NCI-H2107 (cell line): ENCODE data around the gene ASB10.

Source experiments
- DNase-seq: peaks from one replicate; lab custom pipeline; 2025; lab: John Stamatoyannopoulos, UW

Gene ASB10

DNA sequence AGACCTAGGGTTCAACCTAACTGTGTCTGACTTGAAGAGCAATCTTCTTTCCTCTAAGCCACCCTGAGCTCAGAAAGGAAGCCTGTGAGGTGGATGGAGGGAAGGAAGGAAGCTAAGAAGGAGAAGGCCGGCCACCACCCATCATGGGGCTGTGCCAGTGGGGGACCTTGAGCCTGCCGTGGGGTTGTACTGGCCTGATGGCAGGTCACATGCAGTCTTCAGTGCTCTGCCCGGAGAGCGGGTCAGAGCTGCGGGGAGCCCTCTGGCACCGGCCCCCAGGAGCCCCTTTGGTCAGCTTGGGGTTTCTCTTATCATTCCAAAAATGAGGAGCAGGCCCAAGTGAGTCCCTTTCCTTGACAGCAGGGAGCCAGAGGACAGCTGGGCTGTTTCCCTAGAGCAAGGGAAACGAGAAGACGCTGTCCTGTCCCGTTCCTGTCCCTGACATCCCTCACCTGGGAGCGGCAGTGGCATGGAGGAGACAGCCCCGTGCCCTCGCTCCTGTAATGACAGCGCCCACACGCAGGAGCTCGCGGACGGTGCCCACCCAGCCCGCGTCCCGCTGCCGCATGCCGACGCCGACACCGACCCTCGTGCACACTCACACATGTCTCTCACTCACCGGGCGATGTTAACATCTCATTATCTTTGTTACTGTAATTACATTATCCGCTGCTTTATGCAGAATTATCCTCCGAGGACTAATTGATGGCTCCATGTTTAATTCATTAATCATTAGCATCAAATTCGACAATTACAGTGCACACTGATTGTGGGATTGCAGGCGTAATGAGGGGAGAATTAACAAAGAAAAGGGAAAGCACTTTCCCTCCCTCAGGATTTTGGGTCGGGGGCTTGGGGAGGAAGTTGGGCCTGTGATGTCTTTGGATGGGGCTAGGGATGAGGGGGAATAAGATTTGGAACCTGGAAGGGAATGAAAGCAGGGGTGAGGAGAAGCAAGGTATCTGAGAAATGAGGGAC is 50.9 kb downstream of the ASB10 start:
- no peak for DNase-seq

DNA sequence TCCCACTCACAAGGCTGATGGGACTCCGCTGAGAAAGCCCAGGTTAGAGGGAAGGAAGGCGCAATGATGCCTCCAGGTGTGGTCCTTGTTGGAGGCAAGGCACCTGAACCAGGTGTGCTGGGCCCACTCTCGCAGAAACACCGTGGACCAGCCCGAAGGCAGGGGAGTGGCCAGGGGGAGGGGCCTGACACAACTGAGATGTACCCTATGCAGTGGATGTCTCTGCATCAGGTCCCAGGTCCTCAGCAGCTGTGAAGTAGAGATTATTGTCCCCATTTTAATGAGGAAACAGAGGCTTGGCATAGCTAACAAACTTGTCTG is 51.6 kb downstream of the ASB10 start:
- no peak for DNase-seq

DNA sequence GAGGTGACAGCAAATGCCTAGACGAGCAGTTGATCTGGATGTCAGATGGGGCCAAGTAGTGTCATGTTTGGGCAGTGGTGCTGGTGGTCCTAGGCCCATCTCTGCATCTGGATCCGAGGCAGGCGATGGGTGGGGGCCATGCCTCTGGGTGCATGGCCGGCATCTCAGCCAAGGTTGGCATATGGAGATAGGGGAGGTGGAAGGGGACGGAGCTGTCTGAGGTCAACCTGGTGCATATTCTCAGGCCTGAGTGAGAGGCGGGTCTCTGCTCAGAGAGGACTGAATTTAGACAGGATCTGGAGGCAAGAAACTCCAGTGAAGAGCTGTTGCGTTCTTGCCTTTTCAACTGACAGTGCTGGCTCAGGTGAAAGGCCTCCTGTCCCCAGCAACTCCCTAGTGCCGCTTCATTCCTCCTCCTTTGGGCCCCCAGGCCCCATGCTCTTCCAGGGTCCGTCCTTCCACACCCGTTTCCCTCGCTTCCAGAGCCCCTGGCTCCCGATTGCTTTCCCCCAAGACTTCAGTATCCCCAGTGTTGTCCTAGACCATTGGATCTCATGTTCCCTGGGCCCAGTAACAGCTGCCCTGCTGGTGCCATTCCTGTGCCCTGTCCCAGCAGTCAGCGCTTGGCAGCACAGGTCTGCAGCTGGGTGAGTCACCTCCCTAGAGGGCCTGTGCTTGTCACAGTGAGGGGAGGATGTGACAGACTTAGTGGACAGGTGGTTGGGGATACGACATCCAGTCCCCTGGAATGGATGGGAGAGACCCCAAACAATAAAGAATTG is 52.1 kb downstream of the ASB10 start:
- DNase-seq = no peak

DNA sequence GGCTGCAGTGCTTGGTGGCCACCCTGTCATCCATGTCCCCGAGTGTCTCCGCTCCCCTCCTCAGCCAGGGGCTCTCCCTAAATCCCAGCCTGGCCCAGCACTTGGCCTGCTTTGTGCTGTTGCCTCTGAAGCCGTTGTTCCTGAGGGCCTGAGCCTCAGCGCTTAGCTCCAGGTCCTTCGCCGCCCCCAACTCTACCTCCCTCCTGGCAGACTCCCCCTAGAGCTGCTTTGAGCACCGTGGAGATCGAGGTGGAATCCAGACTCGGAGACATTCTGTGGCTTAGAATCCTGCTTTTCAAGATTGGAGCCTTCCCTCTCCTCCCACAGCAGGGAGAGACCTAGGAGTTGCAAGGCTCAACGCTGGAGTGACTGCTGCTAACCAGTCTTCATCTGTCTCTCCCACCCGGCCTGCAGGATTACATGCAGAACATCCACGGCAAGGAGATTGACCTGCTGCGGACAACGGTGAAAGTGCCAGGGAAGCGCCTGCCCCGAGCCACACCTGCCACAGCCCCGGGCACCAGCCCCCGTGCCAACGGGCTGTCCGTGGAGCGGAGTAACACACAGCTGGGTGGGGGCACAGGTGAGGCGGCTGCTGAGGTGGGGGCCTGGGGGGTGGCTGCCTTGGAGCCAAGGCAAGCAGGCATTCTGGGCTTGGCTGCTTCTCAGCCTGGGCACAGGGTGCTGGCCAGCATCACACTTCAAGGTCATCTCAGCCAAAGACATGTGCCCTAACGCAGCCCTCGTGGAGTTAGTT is 52.9 kb downstream of the ASB10 start:
- no peak for DNase-seq

DNA sequence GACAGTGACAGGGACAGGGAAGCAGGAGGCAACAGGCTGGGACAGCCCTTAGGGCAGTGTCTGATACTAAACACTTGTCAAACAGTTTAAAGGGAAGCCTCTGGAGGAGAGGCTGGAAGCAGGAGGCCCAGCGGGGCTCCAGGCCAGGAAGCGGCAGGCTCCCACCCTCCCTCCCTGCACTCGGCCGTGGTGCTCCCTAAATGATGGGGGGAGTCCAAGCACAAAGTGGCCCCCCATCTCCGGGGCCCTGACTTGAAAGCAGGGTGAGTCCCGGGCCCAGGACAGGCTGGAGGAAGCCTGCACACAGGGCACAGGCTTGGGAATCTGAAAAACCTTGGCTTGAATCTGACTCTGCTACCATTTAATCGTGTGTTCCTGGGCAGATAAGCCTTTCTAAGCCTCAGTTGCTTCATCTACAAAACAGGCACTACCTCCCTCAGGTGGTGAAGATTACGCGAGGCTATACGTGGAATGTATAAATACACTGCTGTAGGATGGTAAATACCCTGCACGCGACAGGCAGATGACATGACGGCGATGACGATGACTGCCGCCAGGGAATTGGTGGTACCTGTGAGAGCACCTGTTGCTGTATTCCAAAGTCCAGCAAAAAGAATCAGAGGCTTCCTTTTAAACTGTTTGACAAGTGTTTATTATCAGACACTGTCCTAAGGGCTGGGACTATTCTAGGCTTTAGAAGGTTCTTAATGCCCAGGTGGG is 53.6 kb downstream of the ASB10 start:
- DNase-seq = no peak

DNA sequence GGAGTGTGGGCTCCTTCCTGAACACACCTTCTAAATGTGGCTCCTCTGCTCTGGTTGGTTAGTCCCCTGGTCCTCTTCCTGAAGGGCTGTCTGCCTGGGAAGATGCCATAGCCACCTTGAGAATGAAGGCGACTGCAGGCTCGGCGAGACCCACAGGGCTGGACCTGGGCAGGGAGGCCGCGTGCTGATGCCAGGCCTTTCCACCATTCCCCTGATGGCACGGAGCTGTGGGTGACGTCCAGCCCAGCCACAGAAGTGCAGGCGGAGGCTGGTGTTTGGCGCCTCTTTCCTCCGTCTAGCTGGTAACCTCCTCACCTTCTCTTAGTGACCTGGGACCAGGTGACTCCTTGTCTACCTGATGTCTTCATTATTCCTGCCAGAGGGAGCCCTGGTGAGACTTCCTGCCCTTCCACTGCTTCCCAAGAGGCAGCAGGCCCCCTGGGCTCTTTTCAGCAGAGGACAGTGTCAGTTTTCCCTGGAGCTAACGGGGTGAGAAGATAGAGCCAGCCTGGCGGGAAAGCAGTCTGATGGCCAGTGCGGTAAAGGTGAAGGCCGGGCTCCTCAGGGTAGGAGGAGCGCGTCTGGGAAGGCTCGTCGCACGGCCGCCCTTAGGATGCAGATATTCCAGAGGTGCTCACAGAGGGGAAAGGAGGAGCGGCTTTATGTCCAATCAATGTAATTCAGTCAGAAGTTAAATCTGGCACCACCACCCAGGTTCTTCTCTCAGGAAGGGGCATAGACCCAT is 54.4 kb downstream of the ASB10 start:
- no peak for DNase-seq

DNA sequence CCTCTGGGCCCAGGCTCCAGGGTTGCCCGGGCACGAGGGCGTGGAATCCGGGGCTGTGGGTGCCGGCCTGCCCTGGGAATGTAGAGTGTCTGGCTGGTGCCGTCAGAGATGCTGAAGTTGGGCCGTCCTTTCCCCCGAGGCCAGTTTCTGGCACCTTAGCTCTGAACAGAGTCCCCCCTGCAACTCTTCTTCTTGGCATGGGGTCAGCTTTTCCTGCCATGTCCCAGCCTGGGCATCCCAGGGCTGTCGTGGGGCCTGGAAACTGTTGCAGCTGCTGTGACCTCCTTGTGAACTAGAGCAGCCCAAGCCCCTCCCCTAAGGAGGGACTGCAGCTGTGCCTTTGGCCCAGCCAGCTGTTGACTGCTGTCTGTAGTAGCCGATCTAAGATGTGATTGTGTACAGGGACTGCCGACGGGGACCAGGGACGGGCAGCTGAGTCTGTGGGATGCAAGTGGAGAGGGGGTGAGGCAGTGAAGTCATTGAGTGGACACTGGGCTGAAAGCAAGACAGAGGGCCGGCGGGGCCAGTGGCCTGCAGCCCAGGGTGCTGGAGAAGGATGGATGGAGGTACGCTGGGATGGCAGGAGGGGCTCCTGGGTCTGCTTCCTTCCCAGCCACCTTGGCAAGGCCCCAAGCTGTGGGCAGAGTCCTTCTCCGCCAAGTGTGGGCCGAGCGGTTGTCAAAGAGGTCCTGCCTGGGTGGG is 55.3 kb downstream of the ASB10 start:
- no peak for DNase-seq

DNA sequence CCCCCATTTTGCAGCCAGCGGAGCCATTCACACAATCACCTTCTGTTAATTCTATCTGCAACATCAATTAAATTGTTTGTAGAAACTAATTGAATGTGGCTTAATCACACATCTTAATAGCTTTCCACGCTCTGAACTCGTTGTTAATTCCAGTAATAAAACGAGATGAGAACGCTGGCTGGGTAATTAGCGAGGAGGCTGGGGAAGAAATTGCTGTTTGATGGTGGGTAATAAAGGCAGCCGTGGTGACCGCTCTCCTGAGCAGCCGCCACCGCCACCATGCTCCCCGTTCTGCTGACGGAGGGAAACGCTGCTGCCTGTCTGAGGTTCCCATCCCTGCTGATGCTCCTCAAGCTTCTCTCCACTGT is 55.8 kb downstream of the ASB10 start:
- DNase-seq = no peak

DNA sequence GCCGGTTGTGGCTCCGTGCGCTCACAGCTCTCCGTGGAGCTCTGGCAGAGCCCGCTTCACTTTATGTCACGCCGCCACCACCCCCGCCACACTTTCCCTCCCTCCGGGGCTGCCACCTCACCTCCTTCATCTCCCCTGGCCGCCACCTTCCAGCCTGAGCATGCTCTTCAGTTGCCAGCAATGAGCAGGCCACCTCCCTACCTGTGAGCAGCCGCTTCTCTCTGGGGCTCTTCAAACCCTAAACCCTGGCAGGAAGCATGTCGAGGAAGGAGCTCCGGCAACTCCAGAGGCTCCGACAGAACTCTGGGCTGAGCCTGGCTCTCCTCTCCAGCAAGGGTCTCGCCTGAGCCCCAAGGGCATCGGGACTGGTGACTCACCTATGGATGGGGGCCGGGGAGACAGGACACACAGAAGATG is 56.3 kb downstream of the ASB10 start:
- no peak for DNase-seq

DNA sequence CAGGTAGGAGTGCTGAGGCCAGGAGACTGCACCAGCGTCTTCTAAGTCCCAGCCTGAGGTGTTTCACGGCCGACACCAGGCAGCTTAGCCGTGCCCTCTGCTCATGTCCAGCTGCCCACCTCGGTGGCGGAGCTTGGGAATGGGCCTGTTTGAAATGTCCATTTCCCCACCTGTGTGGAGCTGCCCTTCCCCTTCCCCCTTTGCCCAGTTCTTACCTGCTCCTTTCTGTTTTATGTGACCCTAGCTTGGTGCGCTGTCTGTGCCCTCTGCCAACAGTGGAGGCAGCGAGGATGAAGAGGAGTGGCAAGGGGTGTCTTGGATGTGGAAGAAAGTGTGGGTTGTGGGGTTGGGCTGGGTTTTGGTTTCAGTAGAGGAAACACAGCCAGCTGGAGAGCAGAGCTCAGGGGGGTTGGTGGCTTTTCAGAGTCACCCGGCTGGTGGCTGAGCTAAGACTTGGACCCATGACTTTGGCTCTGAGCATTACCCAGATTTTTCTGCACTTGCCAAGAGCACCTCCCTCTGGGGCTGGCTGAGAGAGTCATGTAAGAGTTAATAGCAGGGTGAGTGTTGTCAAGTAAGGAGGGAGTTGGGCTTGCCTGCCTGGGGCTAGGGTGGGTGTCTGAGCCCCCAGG is 57.0 kb downstream of the ASB10 start:
- no peak for DNase-seq

DNA sequence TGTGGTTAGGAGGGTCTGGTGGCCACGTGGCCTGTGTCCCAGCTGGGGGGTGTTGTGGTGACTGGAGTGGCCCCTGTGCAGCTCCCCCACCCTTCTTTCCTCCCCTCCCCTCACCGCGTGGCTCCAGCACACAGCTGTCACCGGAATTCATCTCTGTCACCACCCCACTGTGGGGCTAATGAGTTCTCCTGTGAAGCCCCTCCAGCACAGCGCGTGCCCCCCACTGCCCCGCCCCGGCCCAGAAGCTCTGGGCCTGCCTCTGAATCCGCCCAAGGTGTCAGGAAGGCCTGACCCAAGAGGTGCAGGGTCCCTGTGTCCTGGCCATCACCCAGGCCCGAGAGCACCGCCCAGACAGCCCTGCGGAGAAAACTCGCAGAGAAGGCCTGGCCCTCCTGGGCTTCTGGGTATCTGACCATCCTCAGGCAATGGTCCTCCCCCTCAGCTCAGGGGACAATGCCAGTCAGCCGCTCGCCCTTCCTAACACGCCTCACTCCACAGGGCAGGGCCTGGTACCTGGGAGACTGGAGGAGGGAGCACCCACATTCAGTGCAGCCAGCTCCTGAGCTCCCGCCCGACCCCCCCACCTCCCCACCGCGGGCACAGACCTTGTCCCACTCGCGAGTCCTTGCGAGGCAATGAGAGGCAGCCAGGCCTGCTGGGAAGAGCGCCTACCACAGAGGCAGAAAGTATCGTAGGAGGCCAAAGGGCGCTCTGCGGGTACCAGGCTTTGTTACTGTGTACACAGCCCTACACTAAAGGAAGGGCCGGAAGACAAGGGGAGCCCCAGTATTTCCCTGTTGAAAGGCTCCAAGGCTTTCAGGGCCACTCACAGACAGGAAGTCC is 57.7 kb downstream of the ASB10 start:
- no peak for DNase-seq

DNA sequence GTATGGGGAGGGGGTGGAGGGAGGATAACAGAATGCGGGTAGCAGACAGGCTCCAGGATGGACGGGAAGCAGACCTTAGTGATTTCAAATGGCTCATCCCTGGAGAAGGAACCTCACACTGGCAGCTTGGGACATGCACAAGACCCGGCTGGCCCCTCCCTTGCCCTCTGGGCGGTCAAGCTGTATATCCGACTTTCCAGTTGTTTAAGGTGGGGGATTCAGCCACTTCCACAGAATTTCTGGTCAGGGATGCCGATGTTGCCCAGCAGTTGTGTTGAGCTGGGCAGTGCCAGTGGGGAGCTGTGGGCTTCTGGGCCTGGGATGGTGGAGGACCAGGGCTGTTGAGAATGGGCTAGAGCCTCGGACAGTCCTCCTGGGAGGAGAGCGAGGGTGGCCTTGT is 58.3 kb downstream of the ASB10 start:
- no peak for DNase-seq

DNA sequence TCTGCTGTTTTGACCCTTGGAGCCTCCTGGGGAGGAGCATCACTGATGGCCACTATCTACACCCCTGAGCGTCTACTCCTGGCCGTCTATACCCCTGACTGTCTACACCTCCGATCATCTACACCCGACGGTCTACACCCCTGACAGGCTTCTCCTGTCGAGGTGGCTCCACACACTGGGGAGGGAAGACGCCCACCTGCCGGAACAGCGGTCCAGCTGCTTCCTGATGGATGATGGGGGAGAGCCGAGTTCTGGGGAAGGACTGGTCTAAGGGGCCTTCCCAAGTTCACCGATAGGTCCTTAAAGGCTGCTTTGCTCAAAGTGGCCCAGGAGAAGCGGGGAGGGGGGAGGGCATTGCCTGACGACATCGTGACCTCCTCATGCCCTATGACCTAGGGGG is 58.9 kb downstream of the ASB10 start:
- no peak for DNase-seq

DNA sequence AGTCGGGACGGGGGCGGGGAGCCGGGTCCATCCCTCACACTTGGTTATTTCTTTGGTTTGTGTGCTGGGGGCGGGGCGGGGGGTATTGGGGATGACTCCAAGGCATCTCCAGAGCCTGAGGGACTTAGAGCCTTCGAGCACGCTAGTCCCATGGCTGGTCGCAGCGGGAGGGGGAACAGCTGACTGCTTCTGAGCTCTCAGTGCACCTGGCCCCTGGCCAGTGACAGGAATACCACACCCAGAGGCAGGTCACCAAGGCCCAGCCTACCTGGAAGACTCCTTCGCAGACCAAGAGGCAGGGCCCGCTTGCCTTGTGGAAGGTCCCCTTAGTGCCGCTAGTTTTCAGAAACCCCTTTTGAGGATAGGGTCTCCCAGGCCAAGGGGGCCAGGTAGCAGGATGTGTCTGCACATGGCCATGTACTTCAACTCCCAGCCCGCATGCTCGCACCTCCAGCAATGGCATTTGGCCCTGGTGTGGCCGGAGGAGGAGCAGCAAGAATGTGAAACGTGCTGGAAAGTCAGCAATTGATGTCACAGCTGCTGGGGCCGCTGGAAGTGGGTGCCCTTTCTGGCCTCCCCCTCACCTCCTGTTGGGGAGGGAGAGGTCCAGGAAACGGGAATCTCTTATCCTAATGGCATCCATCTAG is 60.4 kb downstream of the ASB10 start:
- no peak for DNase-seq

DNA sequence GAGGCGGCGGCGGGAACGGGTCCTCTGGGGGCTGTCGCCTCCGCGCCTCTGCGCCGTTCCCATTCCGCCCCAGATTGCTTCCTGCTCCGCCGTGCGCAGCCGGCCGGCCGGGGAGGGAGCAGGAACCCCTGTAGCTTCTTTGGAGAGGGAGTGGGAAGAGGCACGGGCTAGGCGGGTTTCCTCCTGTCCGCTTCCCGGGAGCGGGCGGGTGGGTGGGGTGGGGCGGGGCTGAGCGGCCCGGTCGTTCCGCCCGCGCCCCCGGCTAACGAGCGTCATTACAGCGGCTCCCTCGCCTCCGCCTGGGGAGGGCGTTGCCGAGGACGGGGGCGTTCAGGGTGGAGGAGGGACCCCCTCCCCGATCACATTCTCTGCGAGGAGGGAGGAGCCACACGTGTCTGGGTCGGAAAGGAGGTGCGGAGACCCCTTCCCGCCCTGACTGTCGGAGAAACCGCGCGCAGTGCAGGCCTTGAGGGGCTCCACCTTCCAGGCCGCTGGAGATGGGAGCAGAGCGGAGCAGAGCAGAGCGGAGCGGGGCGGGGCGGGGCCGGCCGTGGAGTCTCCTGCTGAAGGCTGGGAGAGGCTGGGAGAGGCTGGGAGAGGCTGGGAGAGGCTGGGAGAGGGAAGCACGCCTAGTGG is 61.1 kb downstream of the ASB10 start:
- DNase-seq = no peak
